Measurements from ENCODE around the gene GABRA5. TPM values are rescaled to one million over a fixed set of nuclear protein-coding genes. Genes with fewer than 3 reads are reported as not detected.

The GABRA5 gene
- total RNA-seq (2021) (16.2 to 23.3 TPM (median 18.0 TPM) in 3 replicates), Bru-seq, nascent RNA (percentile 58 among the genes with signal in this experiment)
- long read RNA-seq, experiment 1, transcript GABRA5-201 (11 exons, 3,251 nt): minor isoform, 21 of 136 reads
- long read RNA-seq, experiment 1, transcript GABRA5-203 (11 exons, 2,761 nt): major isoform, 35 of 136 reads
- long read RNA-seq, experiment 1, partial matches to known transcripts: 15 of 136 reads
- long read RNA-seq, experiment 1, other reads (novel, unspliced or antisense): 61 of 136 reads
- long read RNA-seq, experiment 2, partial matches to known transcripts: 22 of 36 reads
- long read RNA-seq, experiment 2, other reads (novel, unspliced or antisense): 10 of 36 reads
- long read RNA-seq, experiment 3, transcript GABRA5-201 (11 exons, 3,251 nt): major isoform, 5 of 19 reads
- long read RNA-seq, experiment 3, partial matches to known transcripts: 4 of 19 reads
- long read RNA-seq, experiment 3, other reads (novel, unspliced or antisense): 10 of 19 reads

- POLR2A ChIA-PET: no interaction called here
- Mint-ChIP-seq H3K4me1 (peaks cover 25% of the 10 kb centered on the region), H3K36me3 (peaks cover 13% of the 10 kb centered on the region; the same call in 1 of the 2 replicates), H3K9me3 (peaks cover 13% of the 10 kb centered on the region), H3K27ac (no peak within 1 kb of the TSS), H3K4me3 (peak within 1 kb of the TSS; percentile 75), H3K27me3 (ENCODE audit: low read depth) (peaks cover 38% of the 10 kb centered on the region)
- DNase-seq (ENCODE audit: low spot score): peak; percentile 79
- ATAC-seq: peak; percentile 86
- CTCF ChIA-PET: interaction anchor here (0.6 to 6.8 kb wide), 10 partner anchors 24 to 1358 kb away, joined by 3 to 61 read pairs (median 4); no protein-coding TSS in a partner anchor
- TF ChIP-seq FOXP1 (CRISPR knock-in tag; IDR thresholded peaks at IDR 0.05; ENCODE audit: borderline replicate concordance) (0 out of 2 replicates have a peak, but pooled peaks have one; percentile 13), ZSCAN18 (CRISPR knock-in tag; IDR thresholded peaks at IDR 0.05) (no peak), FOXK1 (CRISPR knock-in tag; IDR thresholded peaks at IDR 0.05) (no peak; the same call in 1 of the 2 replicates), ATF6 (CRISPR knock-in tag; IDR thresholded peaks at IDR 0.05) (no peak), PREB (CRISPR knock-in tag; IDR thresholded peaks at IDR 0.05; ENCODE audit: borderline replicate concordance) (no peak), USF1 (CRISPR knock-in tag; IDR thresholded peaks at IDR 0.05) (no peak), KAT7 (CRISPR knock-in tag; IDR thresholded peaks at IDR 0.05; ENCODE audit: borderline replicate concordance) (0 out of 2 replicates have a peak, but pooled peaks have one; percentile 33), NR1H2 (CRISPR knock-in tag; IDR thresholded peaks at IDR 0.05) (no peak), NFE2L1 (CRISPR knock-in tag; IDR thresholded peaks at IDR 0.05) (no peak), MXD4 (CRISPR knock-in tag; IDR thresholded peaks at IDR 0.05; ENCODE audit: borderline replicate concordance) (no peak), ETV6 (CRISPR knock-in tag; IDR thresholded peaks at IDR 0.05) (no peak; the same call in 1 of the 2 replicates), ATF2 (CRISPR knock-in tag; IDR thresholded peaks at IDR 0.05; ENCODE audit: borderline replicate concordance, low read depth) (no peak), SOX15 (CRISPR knock-in tag; IDR thresholded peaks at IDR 0.05) (no peak)
- TF ChIP-seq, protein P1, sequence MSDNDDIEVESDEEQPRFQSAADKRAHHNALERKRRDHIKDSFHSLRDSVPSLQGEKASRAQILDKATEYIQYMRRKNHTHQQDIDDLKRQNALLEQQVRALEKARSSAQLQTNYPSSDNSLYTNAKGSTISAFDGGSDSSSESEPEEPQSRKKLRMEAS (CRISPR knock-in tag; IDR thresholded peaks at IDR 0.05): peak; percentile 66
- TF ChIP-seq, protein P2, sequence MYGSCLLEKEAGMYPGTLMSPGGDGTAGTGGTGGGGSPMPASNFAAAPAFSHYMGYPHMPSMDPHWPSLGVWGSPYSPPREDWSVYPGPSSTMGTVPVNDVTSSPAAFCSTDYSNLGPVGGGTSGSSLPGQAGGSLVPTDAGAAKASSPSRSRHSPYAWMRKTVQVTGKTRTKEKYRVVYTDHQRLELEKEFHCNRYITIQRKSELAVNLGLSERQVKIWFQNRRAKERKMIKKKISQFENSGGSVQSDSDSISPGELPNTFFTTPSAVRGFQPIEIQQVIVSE (CRISPR knock-in tag; IDR thresholded peaks at IDR 0.05; ENCODE audit: borderline replicate concordance): no peak
- TF ChIP-seq, protein P3, sequence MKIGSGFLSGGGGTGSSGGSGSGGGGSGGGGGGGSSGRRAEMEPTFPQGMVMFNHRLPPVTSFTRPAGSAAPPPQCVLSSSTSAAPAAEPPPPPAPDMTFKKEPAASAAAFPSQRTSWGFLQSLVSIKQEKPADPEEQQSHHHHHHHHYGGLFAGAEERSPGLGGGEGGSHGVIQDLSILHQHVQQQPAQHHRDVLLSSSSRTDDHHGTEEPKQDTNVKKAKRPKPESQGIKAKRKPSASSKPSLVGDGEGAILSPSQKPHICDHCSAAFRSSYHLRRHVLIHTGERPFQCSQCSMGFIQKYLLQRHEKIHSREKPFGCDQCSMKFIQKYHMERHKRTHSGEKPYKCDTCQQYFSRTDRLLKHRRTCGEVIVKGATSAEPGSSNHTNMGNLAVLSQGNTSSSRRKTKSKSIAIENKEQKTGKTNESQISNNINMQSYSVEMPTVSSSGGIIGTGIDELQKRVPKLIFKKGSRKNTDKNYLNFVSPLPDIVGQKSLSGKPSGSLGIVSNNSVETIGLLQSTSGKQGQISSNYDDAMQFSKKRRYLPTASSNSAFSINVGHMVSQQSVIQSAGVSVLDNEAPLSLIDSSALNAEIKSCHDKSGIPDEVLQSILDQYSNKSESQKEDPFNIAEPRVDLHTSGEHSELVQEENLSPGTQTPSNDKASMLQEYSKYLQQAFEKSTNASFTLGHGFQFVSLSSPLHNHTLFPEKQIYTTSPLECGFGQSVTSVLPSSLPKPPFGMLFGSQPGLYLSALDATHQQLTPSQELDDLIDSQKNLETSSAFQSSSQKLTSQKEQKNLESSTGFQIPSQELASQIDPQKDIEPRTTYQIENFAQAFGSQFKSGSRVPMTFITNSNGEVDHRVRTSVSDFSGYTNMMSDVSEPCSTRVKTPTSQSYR (CRISPR knock-in tag; IDR thresholded peaks at IDR 0.05): no peak
- TF ChIP-seq, protein P4, sequence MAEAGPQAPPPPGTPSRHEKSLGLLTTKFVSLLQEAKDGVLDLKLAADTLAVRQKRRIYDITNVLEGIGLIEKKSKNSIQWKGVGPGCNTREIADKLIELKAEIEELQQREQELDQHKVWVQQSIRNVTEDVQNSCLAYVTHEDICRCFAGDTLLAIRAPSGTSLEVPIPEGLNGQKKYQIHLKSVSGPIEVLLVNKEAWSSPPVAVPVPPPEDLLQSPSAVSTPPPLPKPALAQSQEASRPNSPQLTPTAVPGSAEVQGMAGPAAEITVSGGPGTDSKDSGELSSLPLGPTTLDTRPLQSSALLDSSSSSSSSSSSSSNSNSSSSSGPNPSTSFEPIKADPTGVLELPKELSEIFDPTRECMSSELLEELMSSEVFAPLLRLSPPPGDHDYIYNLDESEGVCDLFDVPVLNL (CRISPR knock-in tag; IDR thresholded peaks at IDR 0.05; ENCODE audit: borderline replicate concordance, low read depth): no peak
- TF ChIP-seq, protein P5, sequence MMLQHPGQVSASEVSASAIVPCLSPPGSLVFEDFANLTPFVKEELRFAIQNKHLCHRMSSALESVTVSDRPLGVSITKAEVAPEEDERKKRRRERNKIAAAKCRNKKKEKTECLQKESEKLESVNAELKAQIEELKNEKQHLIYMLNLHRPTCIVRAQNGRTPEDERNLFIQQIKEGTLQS (CRISPR knock-in tag; conservative IDR thresholded peaks at IDR 0.05): no peak
- TF ChIP-seq, protein P6, sequence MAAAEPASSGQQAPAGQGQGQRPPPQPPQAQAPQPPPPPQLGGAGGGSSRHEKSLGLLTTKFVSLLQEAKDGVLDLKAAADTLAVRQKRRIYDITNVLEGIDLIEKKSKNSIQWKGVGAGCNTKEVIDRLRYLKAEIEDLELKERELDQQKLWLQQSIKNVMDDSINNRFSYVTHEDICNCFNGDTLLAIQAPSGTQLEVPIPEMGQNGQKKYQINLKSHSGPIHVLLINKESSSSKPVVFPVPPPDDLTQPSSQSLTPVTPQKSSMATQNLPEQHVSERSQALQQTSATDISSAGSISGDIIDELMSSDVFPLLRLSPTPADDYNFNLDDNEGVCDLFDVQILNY (CRISPR knock-in tag; IDR thresholded peaks at IDR 0.05): peak; percentile 13; the same call in 1 of the 2 replicates
These were observed at the start of gene GABRA5 for GRCh38 chr15:26866298-26867199. TSS of gene GABRA5 (plus strand) at chr15:26867062. CDS start at chr15:26869249, 2,187 bp downstream.

Data from WTC11 (cell line).